HepG2 (cell line): ENCODE results near the gene CCT7. TPM values are rescaled to one million over a fixed set of nuclear protein-coding genes. Genes with fewer than 3 reads are reported as not detected.
A peak's percentile ranks its signal among the peaks of the same experiment; 100 is the strongest.

Experiments
- AHDC1 ChIP-seq: sonication (generic); formaldehyde crosslinking; IDR thresholded peaks from 2 replicates; pipeline ENCODE4 v1.5.1; 2020; ENCODE audit warnings: mild to moderate bottlenecking, missing genetic modification reagents, borderline replicate concordance
- CBX5 ChIP-seq: sonication (generic); formaldehyde crosslinking; IDR thresholded peaks from 2 replicates; pipeline ENCODE4 v1.4.0; 2020; ENCODE audit warnings: missing genetic modification reagents, borderline replicate concordance
- DR1 ChIP-seq: sonication (generic); formaldehyde crosslinking; IDR thresholded peaks from 2 replicates; pipeline ENCODE4 v1.8.0; 2021; ENCODE audit warnings: mild to moderate bottlenecking, missing genetic modification reagents, inconsistent platforms
- E2F5 ChIP-seq: sonication (generic); formaldehyde crosslinking; conservative IDR thresholded peaks from 2 replicates; pipeline ENCODE4 v1.4.0; 2020; ENCODE audit warnings: missing genetic modification reagents
- EEA1 ChIP-seq: sonication (generic); formaldehyde crosslinking; IDR thresholded peaks from 2 replicates; pipeline ENCODE4 v1.5.1; 2020; ENCODE audit warnings: mild to moderate bottlenecking, missing genetic modification reagents, borderline replicate concordance
- MEIS1 ChIP-seq: sonication (generic); formaldehyde crosslinking; IDR thresholded peaks from 2 replicates; pipeline ENCODE4 v1.9.0; 2021; ENCODE audit warnings: mild to moderate bottlenecking, missing genetic modification reagents, moderate library complexity, borderline replicate concordance
- PHF20 ChIP-seq: sonication (generic); formaldehyde crosslinking; IDR thresholded peaks from 2 replicates; pipeline ENCODE4 v1.5.0; 2020; ENCODE audit warnings: mild to moderate bottlenecking, missing genetic modification reagents
- TCF7 ChIP-seq: sonication (generic); IDR thresholded peaks from 2 replicates; pipeline ENCODE4 v1.6.1; 2016; ENCODE audit warnings: antibody characterized with exemption, low read depth
- ZBTB42 ChIP-seq: sonication (generic); formaldehyde crosslinking; IDR thresholded peaks from 2 replicates; pipeline ENCODE4 v1.5.0; 2020; ENCODE audit warnings: mild to moderate bottlenecking, missing genetic modification reagents
- ZFP37 ChIP-seq: sonication (generic); formaldehyde crosslinking; IDR thresholded peaks from 2 replicates; pipeline ENCODE4 v1.4.0; 2020; ENCODE audit warnings: missing genetic modification reagents, borderline replicate concordance
- ZNF569 ChIP-seq: sonication (generic); formaldehyde crosslinking; IDR thresholded peaks from 2 replicates; pipeline ENCODE4 v1.5.0; 2020; ENCODE audit warnings: mild to moderate bottlenecking, missing genetic modification reagents, moderate library complexity, borderline replicate concordance
- ZNF577 ChIP-seq: sonication (generic); formaldehyde crosslinking; IDR thresholded peaks from 2 replicates; pipeline ENCODE4 v1.4.0; 2020; ENCODE audit warnings: mild to moderate bottlenecking, low read depth, missing genetic modification reagents, borderline replicate concordance
- ZNF629 ChIP-seq: sonication (generic); formaldehyde crosslinking; conservative IDR thresholded peaks from 2 replicates; pipeline ENCODE4 v1.5.0; 2020; ENCODE audit warnings: missing genetic modification reagents
- ZNF713 ChIP-seq: sonication (generic); formaldehyde crosslinking; IDR thresholded peaks from 2 replicates; pipeline ENCODE4 v1.4.0; 2020; ENCODE audit warnings: mild to moderate bottlenecking, missing genetic modification reagents
- ZNF83 ChIP-seq: sonication (generic); formaldehyde crosslinking; IDR thresholded peaks from 2 replicates; pipeline ENCODE4 v1.4.0; 2020; ENCODE audit warnings: missing genetic modification reagents, mild to moderate bottlenecking, borderline replicate concordance
- polyA plus RNA-seq, 8 experiments: library from polyadenylated mRNA; depleted of rRNA in 3 of 8; stranded (reverse) in 7 of 8; unstranded in 1 of 8; fragments of >200 nt; fragmentation: Illumina TruSeq in 4 of 8; extraction: Trizol in 4 of 8; gene quantifications; 2 replicates each; pipeline versions ENCODE4 v1.2.1 to v1.2.3, GENCODE V29; 2011 to 2016; ENCODE audit warnings: low read depth in 4 of 8, missing spikeins in 1 of 8, mixed read lengths in 1 of 8; ENCODE audit not compliant: insufficient read depth in 1 of 8
- total RNA-seq, 5 experiments: library from RNA; depleted of rRNA; stranded (reverse); fragments of >200 nt; fragmentation: Illumina TruSeq; extraction: Trizol; gene quantifications; 2 replicates each; pipeline ENCODE4 v1.2.3, GENCODE V29; 2016; ENCODE audit warnings: low read depth in 1 of 5
- TF ChIP-seq, protein P1 (sequence below): sonication (generic); formaldehyde crosslinking; IDR thresholded peaks from 2 replicates; pipeline ENCODE4 v1.4.0; 2020; ENCODE audit warnings: mild to moderate bottlenecking, missing genetic modification reagents, borderline replicate concordance
- TF ChIP-seq, protein P2 (sequence below): sonication (generic); formaldehyde crosslinking; IDR thresholded peaks from 2 replicates; pipeline ENCODE4 v1.4.0; 2020; ENCODE audit warnings: missing genetic modification reagents

The CCT7 gene
- total and polyA plus RNA-seq, 2 of the 13 experiments (the other 11 are each of a cell fraction or from before 2014, with no cell fraction given) = 347 to 517 TPM

GRCh38 chr2:73233154-73233931, 765 bp upstream of the CCT7 start, which contains the start of gene PRADC1 (continued):
- TF ChIP-seq DR1 (CRISPR knock-in tag) = peak; percentile 80; the same call in 1 of the 2 replicates
- peak; percentile 59; the same call in 1 of the 2 replicates for TF ChIP-seq ZFP37 (CRISPR knock-in tag)
- 0 out of 2 replicates have a peak, but pooled peaks have one; percentile 51 for TF ChIP-seq CBX5 (CRISPR knock-in tag)
- TF ChIP-seq, protein P1, sequence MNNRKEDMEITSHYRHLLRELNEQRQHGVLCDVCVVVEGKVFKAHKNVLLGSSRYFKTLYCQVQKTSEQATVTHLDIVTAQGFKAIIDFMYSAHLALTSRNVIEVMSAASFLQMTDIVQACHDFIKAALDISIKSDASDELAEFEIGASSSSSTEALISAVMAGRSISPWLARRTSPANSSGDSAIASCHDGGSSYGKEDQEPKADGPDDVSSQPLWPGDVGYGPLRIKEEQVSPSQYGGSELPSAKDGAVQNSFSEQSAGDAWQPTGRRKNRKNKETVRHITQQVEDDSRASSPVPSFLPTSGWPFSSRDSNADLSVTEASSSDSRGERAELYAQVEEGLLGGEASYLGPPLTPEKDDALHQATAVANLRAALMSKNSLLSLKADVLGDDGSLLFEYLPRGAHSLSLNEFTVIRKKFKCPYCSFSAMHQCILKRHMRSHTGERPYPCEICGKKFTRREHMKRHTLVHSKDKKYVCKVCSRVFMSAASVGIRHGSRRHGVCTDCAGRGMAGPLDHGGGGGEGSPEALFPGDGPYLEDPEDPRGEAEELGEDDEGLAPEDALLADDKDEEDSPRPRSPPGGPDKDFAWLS (CRISPR knock-in tag) = no peak
- peak; percentile 54; the same call in 1 of the 2 replicates for TF ChIP-seq MEIS1 (CRISPR knock-in tag)
- TF ChIP-seq, protein P2, sequence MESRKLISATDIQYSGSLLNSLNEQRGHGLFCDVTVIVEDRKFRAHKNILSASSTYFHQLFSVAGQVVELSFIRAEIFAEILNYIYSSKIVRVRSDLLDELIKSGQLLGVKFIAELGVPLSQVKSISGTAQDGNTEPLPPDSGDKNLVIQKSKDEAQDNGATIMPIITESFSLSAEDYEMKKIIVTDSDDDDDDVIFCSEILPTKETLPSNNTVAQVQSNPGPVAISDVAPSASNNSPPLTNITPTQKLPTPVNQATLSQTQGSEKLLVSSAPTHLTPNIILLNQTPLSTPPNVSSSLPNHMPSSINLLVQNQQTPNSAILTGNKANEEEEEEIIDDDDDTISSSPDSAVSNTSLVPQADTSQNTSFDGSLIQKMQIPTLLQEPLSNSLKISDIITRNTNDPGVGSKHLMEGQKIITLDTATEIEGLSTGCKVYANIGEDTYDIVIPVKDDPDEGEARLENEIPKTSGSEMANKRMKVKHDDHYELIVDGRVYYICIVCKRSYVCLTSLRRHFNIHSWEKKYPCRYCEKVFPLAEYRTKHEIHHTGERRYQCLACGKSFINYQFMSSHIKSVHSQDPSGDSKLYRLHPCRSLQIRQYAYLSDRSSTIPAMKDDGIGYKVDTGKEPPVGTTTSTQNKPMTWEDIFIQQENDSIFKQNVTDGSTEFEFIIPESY (CRISPR knock-in tag) = no peak
- TF ChIP-seq PHF20 = no peak; the same call in none of the 2 replicates
- no peak for TF ChIP-seq ZNF713 (CRISPR knock-in tag)
- TF ChIP-seq ZNF569 = no peak
- TF ChIP-seq ZNF577 = no peak
- TF ChIP-seq ZBTB42 (CRISPR knock-in tag) = no peak
- no peak; the same call in 1 of the 2 replicates for TF ChIP-seq EEA1 (CRISPR knock-in tag)
- 0 out of 2 replicates have a peak, but pooled peaks have one; percentile 6 for TF ChIP-seq ZNF629 (CRISPR knock-in tag)
- TF ChIP-seq AHDC1 = no peak
- peak; percentile 92 for TF ChIP-seq E2F5 (CRISPR knock-in tag)
- no peak for TF ChIP-seq ZNF83 (CRISPR knock-in tag)
- no peak for TF ChIP-seq TCF7
